Activated CD4-positive, alpha-beta T cell treated with anti-CD3 and anti-CD28 coated beads for 36 hours (primary cell): ENCODE measurements around the gene SLC25A29. TPM values are rescaled to one million over a fixed set of nuclear protein-coding genes. Genes with fewer than 3 reads are reported as not detected.

Source experiments
- ATAC-seq: fragments of 200-7000 bp; cut with Tn5 transposase; one replicate; pipeline ENCODE4 v1.10.0; 2021; ENCODE audit warnings: mild to moderate bottlenecking, moderate library complexity
- CTCF ChIA-PET: fragments of 350-600 bp; sonication (Branson Sonifier 250); formaldehyde crosslinking; loops from one replicate; lab custom pipeline; 2021; ENCODE audit warnings: antibody characterized with exemption; lab: Charles Lee
- POLR2A ChIA-PET: fragments of 350-600 bp; sonication (Branson Sonifier 250); formaldehyde crosslinking; loops from one replicate; lab custom pipeline; 2021; ENCODE audit warnings: antibody characterized with exemption, inconsistent platforms; lab: Charles Lee
- DNase-seq: peaks from one replicate; pipeline ENCODE4 v3.0.0-alpha.2; 2020
- H3K27ac Mint-ChIP-seq: one replicate; pipeline ENCODE4 v1.8.0; 2021; ENCODE audit warnings: mixed read lengths
- H3K27me3 Mint-ChIP-seq: one replicate; pipeline ENCODE4 v1.8.0; 2021; ENCODE audit warnings: mixed read lengths
- H3K36me3 Mint-ChIP-seq: one replicate; pipeline ENCODE4 v1.8.0; 2021; ENCODE audit warnings: low read depth, mixed read lengths
- H3K4me1 Mint-ChIP-seq: one replicate; pipeline ENCODE4 v1.8.0; 2021; ENCODE audit warnings: mixed read lengths
- H3K4me3 Mint-ChIP-seq: one replicate; pipeline ENCODE4 v1.8.0; 2021; ENCODE audit warnings: mild to moderate bottlenecking, moderate library complexity, mixed read lengths
- H3K9me3 Mint-ChIP-seq: one replicate; pipeline ENCODE4 v1.8.0; 2021; ENCODE audit warnings: low read depth, mixed read lengths
- intact Hi-C, 2 experiments: fragments of 100-400 bp; cut with DNase I in 1 of 2; cut with micrococcal nuclease in 1 of 2; formaldehyde crosslinking; loops; one replicate each; pipeline versions ENCODE4 v1.14.2 to v1.15.1; 2022 to 2024; cut with DNase I, micrococcal nuclease
- total RNA-seq, 2 experiments: library from RNA; stranded (reverse); gene quantifications; one replicate each; pipeline ENCODE4 v1.2.3, GENCODE V29; 2021

SLC25A29 gene
- total RNA-seq, 2 experiments from 2014 or later: 5.4 to 5.8 TPM

GRCh38 chr14:100342195-100342594, 36.0 kb upstream of the SLC25A29 start:
- H3K9me3 Mint-ChIP-seq: no peaks in the 10 kb centered on the region
- intact Hi-C loops: loop anchor here in 1 of 2 experiments (5.0 kb wide), 1 partner anchor 35 kb away; the partner anchor contains the start of gene WDR25
- no peaks in the 10 kb centered on the region for H3K27me3 Mint-ChIP-seq
- H3K4me1 Mint-ChIP-seq: peaks cover 34% of the 10 kb centered on the region
- H3K4me3 Mint-ChIP-seq: no peak overlapping the region
- H3K36me3 Mint-ChIP-seq: peaks cover 81% of the 10 kb centered on the region
- CTCF ChIA-PET: interaction anchor here (0.8 to 1.0 kb wide), 2 partner anchors 19 to 40 kb away, joined by 3 read pairs; no protein-coding TSS in a partner anchor
- POLR2A ChIA-PET: no interaction called here
- H3K27ac Mint-ChIP-seq: peak overlapping the region; percentile 17
- ATAC-seq (no peak), DNase-seq (no peak)

- Mint-ChIP-seq H3K27ac (peak overlapping the region; percentile 56), H3K27me3 (no peaks in the 10 kb centered on the region), H3K9me3 (no peaks in the 10 kb centered on the region), H3K36me3 (peaks cover 81% of the 10 kb centered on the region), H3K4me3 (no peak overlapping the region), H3K4me1 (peaks cover 41% of the 10 kb centered on the region)
- ChIA-PET CTCF (interaction anchor here (0.8 to 1.0 kb wide), 3 partner anchors 8 to 39 kb away, joined by 3 to 4 read pairs (median 3); no protein-coding TSS in a partner anchor), POLR2A (interaction anchor here (0.6 to 1.1 kb wide), 4 partner anchors 9 to 32 kb away, joined by 3 read pairs; no protein-coding TSS in a partner anchor)
- DNase-seq (peak; percentile 61), ATAC-seq (peak; percentile 68)
- intact Hi-C loops: loop anchor here in 1 of 2 experiments (5.0 kb wide), 1 partner anchor 36 kb away; the partner anchor contains the start of gene WDR25
These were observed 35.2 kb upstream of the SLC25A29 start for GRCh38 chr14:100341301-100342031.

DNA sequence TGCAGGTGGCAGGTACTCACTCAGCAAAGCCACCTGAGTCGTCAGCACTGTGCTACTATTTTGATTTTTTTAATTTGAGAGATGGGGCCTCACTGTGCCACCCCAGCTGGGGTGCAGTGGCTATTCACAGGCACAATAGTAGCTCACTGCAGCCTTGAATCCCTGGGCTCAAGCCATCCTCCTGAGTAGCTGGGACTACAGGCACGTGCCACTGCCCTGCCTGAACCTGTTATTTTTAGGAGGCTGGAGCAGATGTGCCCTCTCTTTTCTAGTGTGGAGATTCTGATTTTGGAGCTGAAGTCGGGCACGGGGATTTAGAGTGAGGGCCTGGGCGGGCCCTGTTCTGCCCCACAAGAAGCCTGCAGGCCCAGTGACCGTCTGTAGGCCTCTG, 34.2 kb upstream of the SLC25A29 start:
- ATAC-seq (no peak), DNase-seq (no peak)
- peak overlapping the region; percentile 51 for H3K27ac Mint-ChIP-seq
- peaks cover 80% of the 10 kb centered on the region for H3K36me3 Mint-ChIP-seq
- CTCF ChIA-PET: interaction anchor here (1.0 kb wide), 1 partner anchor 9 kb away, joined by 4 read pairs; no protein-coding TSS in a partner anchor
- intact Hi-C loops: loop anchor here in 1 of 2 experiments (5.0 kb wide), 1 partner anchor 37 kb away; the partner anchor contains the start of gene WDR25
- no peak overlapping the region for H3K4me3 Mint-ChIP-seq
- POLR2A ChIA-PET: interaction anchor here (1.1 kb wide), 1 partner anchor 21 kb away, joined by 3 read pairs; no protein-coding TSS in a partner anchor
- peaks cover 44% of the 10 kb centered on the region for H3K4me1 Mint-ChIP-seq
- H3K9me3 Mint-ChIP-seq: no peaks in the 10 kb centered on the region
- no peaks in the 10 kb centered on the region for H3K27me3 Mint-ChIP-seq

- peaks cover 79% of the 10 kb centered on the region for H3K36me3 Mint-ChIP-seq
- intact Hi-C loops: loop anchor here (5.0 kb wide), 2 partner anchors 32 to 37 kb away; partner anchors contain the start of gene WDR25 (in 1 of the 2)
- peaks cover 44% of the 10 kb centered on the region for H3K4me1 Mint-ChIP-seq
- no peaks in the 10 kb centered on the region for H3K9me3 Mint-ChIP-seq
- H3K4me3 Mint-ChIP-seq: no peak overlapping the region
- ChIA-PET POLR2A (no interaction called here), CTCF (no interaction called here)
- no peak for ATAC-seq
- DNase-seq: no peak
- H3K27ac Mint-ChIP-seq: peak overlapping the region; percentile 55
- no peaks in the 10 kb centered on the region for H3K27me3 Mint-ChIP-seq
These were observed 33.6 kb upstream of the SLC25A29 start for GRCh38 chr14:100339766-100340422.

DNA sequence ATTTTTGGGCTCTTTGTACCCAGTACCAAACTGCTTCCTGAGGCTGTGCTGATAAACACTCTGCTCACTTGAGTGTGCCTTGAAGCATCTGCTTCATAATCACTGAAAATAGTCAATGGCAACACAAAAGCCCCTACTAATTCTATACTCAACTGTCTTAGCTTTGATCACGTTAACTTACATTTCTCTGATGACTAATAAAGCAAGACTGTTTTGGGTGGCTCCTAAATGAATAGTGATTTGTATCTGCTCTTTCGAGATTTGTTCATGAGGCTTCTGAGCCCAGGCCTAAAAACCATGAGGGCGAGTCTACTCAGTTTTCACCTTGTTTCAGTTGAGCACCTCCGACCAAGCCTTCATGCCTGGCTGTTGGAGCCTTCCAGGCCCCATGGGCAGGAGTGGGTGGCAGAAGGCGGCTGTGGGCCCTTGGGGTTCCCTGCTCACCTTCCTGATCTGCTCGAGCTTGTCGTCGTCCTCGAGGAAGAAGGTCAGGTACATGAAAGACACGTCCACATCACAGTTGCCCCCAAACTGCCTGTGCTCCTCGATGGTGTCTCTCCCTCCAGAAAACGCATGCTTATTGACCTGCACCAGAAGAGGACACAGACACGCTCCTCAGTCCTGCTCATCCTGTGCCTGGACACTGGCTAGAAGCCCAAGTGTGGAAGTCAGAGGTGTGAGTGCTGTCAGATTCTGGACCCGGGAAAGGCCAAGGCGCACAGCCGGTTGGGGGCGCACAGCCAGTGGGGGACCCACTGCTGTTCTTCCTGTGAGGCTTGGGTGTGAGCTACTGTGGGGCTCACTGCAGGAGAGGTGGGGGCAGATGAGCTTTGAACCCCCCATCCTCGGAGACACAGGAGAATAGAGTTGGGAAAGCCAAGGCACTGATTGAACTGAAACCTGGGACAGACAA, 30.6 kb upstream of the SLC25A29 start:
- Mint-ChIP-seq H3K27me3 (no peaks in the 10 kb centered on the region), H3K9me3 (no peaks in the 10 kb centered on the region), H3K4me1 (peaks cover 31% of the 10 kb centered on the region), H3K27ac (peak overlapping the region; percentile 69), H3K36me3 (peaks cover 70% of the 10 kb centered on the region), H3K4me3 (no peak overlapping the region)
- peak; percentile 43 for ATAC-seq
- CTCF ChIA-PET: interaction anchor here (0.7 to 1.1 kb wide), 5 partner anchors 12 to 360 kb away, joined by 3 to 4 read pairs (median 3); no protein-coding TSS in a partner anchor
- intact Hi-C loops: loop anchor here in 1 of 2 experiments (5.0 kb wide), 1 partner anchor 35 kb away; no protein-coding TSS in a partner anchor
- POLR2A ChIA-PET: interaction anchor here (1.0 kb wide), 1 partner anchor 38 kb away, joined by 4 read pairs; a partner anchor contains a TSS
- DNase-seq: no peak

GRCh38 chr14:100334904-100335303, 28.7 kb upstream of the SLC25A29 start:
- H3K9me3 Mint-ChIP-seq: no peaks in the 10 kb centered on the region
- intact Hi-C loops: loop anchor here in 1 of 2 experiments (5.0 kb wide), 1 partner anchor 37 kb away; no protein-coding TSS in a partner anchor
- no peaks in the 10 kb centered on the region for H3K27me3 Mint-ChIP-seq
- ATAC-seq (no peak), DNase-seq (no peak)
- H3K27ac Mint-ChIP-seq: no peak overlapping the region
- peaks cover 55% of the 10 kb centered on the region for H3K36me3 Mint-ChIP-seq
- peaks cover 16% of the 10 kb centered on the region for H3K4me1 Mint-ChIP-seq
- CTCF ChIA-PET: interaction anchor here (0.8 to 0.9 kb wide), 2 partner anchors 50 to 311 kb away, joined by 3 read pairs; no protein-coding TSS in a partner anchor
- H3K4me3 Mint-ChIP-seq: no peak overlapping the region
- POLR2A ChIA-PET: no interaction called here

- Mint-ChIP-seq H3K36me3 (peaks cover 48% of the 10 kb centered on the region), H3K27ac (no peak overlapping the region), H3K27me3 (no peaks in the 10 kb centered on the region), H3K4me1 (peaks cover 16% of the 10 kb centered on the region), H3K9me3 (no peaks in the 10 kb centered on the region), H3K4me3 (no peak overlapping the region)
- CTCF ChIA-PET: interaction anchor here (1.1 kb wide), 1 partner anchor 13 kb away, joined by 3 read pairs; no protein-coding TSS in a partner anchor
- no peak for ATAC-seq
- POLR2A ChIA-PET: no interaction called here
- intact Hi-C loops: no loop called here
- DNase-seq: no peak
These were observed 27.6 kb upstream of the SLC25A29 start for GRCh38 chr14:100333827-100334226.

DNA sequence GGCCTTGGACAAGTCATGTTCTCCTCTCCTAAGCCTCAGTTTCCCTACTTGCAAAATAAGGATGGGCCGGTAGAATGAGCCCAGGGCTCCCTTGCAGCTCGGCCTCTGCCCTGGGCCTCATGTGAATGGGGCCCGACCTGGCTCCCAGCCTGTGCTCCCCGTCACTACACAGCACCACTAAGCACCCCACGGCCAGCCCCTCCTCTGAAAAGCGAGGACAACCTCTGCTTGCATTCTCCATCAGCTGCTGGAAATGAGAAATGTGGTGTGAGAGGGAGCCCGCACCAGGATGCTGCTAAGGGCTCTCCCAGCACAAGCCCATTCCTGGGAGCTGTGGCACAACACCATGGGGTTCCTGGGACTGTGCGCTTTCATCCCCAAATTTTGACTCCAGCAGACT, 27.1 kb upstream of the SLC25A29 start:
- H3K4me1 Mint-ChIP-seq: peaks cover 16% of the 10 kb centered on the region
- no peak for DNase-seq
- no peak overlapping the region for H3K4me3 Mint-ChIP-seq
- intact Hi-C loops: no loop called here
- peaks cover 44% of the 10 kb centered on the region for H3K36me3 Mint-ChIP-seq
- no peaks in the 10 kb centered on the region for H3K9me3 Mint-ChIP-seq
- POLR2A ChIA-PET: interaction anchor here (0.7 kb wide), 1 partner anchor 28 kb away, joined by 4 read pairs; no protein-coding TSS in a partner anchor
- CTCF ChIA-PET: interaction anchor here (1.1 kb wide), 1 partner anchor 13 kb away, joined by 3 read pairs; no protein-coding TSS in a partner anchor
- H3K27ac Mint-ChIP-seq: no peak overlapping the region
- H3K27me3 Mint-ChIP-seq: no peaks in the 10 kb centered on the region
- peak; percentile 7 for ATAC-seq

DNA sequence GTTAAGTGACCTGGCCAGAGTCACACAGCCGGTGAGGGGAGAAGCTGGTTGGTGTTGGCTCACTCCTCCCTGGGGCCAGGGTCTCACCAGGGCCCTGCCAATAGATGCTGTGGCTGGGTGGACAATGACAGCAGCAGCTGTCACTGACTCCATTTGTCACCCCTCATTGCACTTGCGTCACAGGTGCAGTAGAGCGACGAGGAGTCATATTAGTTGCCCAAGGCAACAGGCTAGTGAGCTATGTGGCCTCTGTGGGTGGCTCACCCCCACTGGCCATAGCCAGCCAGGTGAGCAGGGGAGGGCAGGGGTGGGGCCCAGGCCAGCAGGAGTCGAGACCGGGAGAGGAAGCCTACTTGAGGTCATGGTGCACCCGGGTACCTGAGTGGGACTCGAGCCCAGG, 26.6 kb upstream of the SLC25A29 start:
- ChIA-PET CTCF (interaction anchor here (1.1 kb wide), 1 partner anchor 14 kb away, joined by 3 read pairs; no protein-coding TSS in a partner anchor), POLR2A (interaction anchor here (0.7 kb wide), 1 partner anchor 28 kb away, joined by 4 read pairs; no protein-coding TSS in a partner anchor)
- H3K4me1 Mint-ChIP-seq: peaks cover 14% of the 10 kb centered on the region
- ATAC-seq (peak; percentile 17), DNase-seq (peak; percentile 28)
- no peak overlapping the region for H3K27ac Mint-ChIP-seq
- H3K4me3 Mint-ChIP-seq: no peak overlapping the region
- intact Hi-C loops: no loop called here
- H3K36me3 Mint-ChIP-seq: peaks cover 40% of the 10 kb centered on the region
- no peaks in the 10 kb centered on the region for H3K27me3 Mint-ChIP-seq
- H3K9me3 Mint-ChIP-seq: no peaks in the 10 kb centered on the region

- ChIA-PET POLR2A (interaction anchor here (0.6 to 1.2 kb wide), 2 partner anchors 18 to 93 kb away, joined by 3 to 5 read pairs; no protein-coding TSS in a partner anchor), CTCF (interaction anchor here (0.6 kb wide), 1 partner anchor 329 kb away, joined by 3 read pairs; no protein-coding TSS in a partner anchor)
- Mint-ChIP-seq H3K4me1 (peaks cover 10% of the 10 kb centered on the region), H3K9me3 (no peaks in the 10 kb centered on the region), H3K27ac (no peak overlapping the region), H3K27me3 (no peaks in the 10 kb centered on the region), H3K36me3 (peaks cover 34% of the 10 kb centered on the region), H3K4me3 (no peak overlapping the region)
- ATAC-seq: peak; percentile 11
- intact Hi-C loops: no loop called here
- DNase-seq: no peak
These were observed 25.9 kb upstream of the SLC25A29 start for GRCh38 chr14:100332071-100332639.
